HG03521 (cell line): Measurements from ENCODE around the gene TSPAN9.
A peak's percentile ranks its signal among the peaks of the same experiment; 100 is the strongest.

Experiments used
- ATAC-seq: cut with Tn5 transposase; IDR thresholded peaks from one replicate; pipeline ENCODE4 v1.9.1; 2021; ENCODE audit warnings: mild to moderate bottlenecking, moderate library complexity; ENCODE audit not compliant: unreplicated experiment

TSPAN9 gene

GRCh38 chr12:3288690-3289089 is 211.5 kb downstream of the TSPAN9 start:
- ATAC-seq, result no peak

- ATAC-seq, result no peak
Observed at GRCh38 chr12:3289702-3290101, 212.5 kb downstream of the TSPAN9 start.

- ATAC-seq, result no peak
Observed at GRCh38 chr12:3291939-3292338, 214.8 kb downstream of the TSPAN9 start.

- no peak for ATAC-seq
Observed at GRCh38 chr12:3292677-3293412, 215.7 kb downstream of the TSPAN9 start.

- ATAC-seq, result no peak
Observed at GRCh38 chr12:3293446-3294161, 216.4 kb downstream of the TSPAN9 start.

- no peak for ATAC-seq
Observed at GRCh38 chr12:3294481-3294911, 217.3 kb downstream of the TSPAN9 start.

- no peak for ATAC-seq
Observed at GRCh38 chr12:3295225-3295624, 218.0 kb downstream of the TSPAN9 start.

- ATAC-seq, result no peak
Observed at GRCh38 chr12:3295646-3296408, 218.6 kb downstream of the TSPAN9 start.

- no peak for ATAC-seq
Observed at GRCh38 chr12:3296409-3296701, 219.2 kb downstream of the TSPAN9 start.

GRCh38 chr12:3298603-3299002 is 221.4 kb downstream of the TSPAN9 start:
- ATAC-seq, result no peak

GRCh38 chr12:3299929-3300832 is 223.0 kb downstream of the TSPAN9 start:
- peak; percentile 55 for ATAC-seq

- peak; percentile 5 for ATAC-seq
Observed at GRCh38 chr12:3300833-3301401, 223.7 kb downstream of the TSPAN9 start.

GRCh38 chr12:3302401-3303041 is 225.3 kb downstream of the TSPAN9 start:
- no peak for ATAC-seq

- ATAC-seq, result no peak
Observed at GRCh38 chr12:3303410-3304136, 226.4 kb downstream of the TSPAN9 start.

- no peak for ATAC-seq
Observed at GRCh38 chr12:3304436-3305165, 227.4 kb downstream of the TSPAN9 start.

- no peak for ATAC-seq
Observed at GRCh38 chr12:3305464-3305863, 228.3 kb downstream of the TSPAN9 start.

GRCh38 chr12:3305904-3306619 is 228.9 kb downstream of the TSPAN9 start:
- ATAC-seq, result no peak

GRCh38 chr12:3307389-3307788 is 230.2 kb downstream of the TSPAN9 start:
- no peak for ATAC-seq
